Ovary (tissue), 9 donors: ENCODE measurements around the gene PDX1. TPM values are rescaled to one million over a fixed set of nuclear protein-coding genes. Genes with fewer than 3 reads are reported as not detected.

ENCODE experiments used
- DNase-seq, 5 donors: peaks; one replicate each; pipeline ENCODE4 v3.0.0-alpha.2; 2019 to 2020
- H3K27ac ChIP-seq, 2 donors: fragments of 200-600 bp; one replicate each; pipeline versions ENCODE4 v1.5.1 to v1.8.0; 2019 to 2022
- H3K27me3 ChIP-seq: fragments of 200-600 bp; one replicate; pipeline ENCODE4 v1.8.0; 2022
- H3K36me3 ChIP-seq: fragments of 200-600 bp; sonication (generic); one replicate; pipeline ENCODE4 v1.5.1; 2019
- H3K4me1 ChIP-seq: one replicate; pipeline ENCODE4 v1.8.1; 2013; ENCODE audit warnings: mild to moderate bottlenecking, moderate library complexity; ENCODE audit not compliant: insufficient read depth
- H3K4me3 ChIP-seq: fragments of 200-600 bp; sonication (generic); one replicate; pipeline ENCODE4 v1.5.1; 2017
- H3K9me3 ChIP-seq, 2 donors: fragments of 200-600 bp in 1 of 2; sonication (generic) in 1 of 2; one replicate each; pipeline versions ENCODE4 v1.5.1 to v1.8.1; 2013 to 2019; ENCODE audit warnings: mild to moderate bottlenecking in 1 of 2, moderate library complexity in 1 of 2
- CTCF ChIP-seq, 3 donors: fragments of 450-650 bp in 2 of 3; fragments of 200-600 bp in 1 of 3; IDR thresholded peaks; one replicate each; pipeline versions ENCODE4 v1.5.1 to v1.8.0; 2016 to 2022; ENCODE audit warnings: antibody characterized with exemption in 3 of 3, mild to moderate bottlenecking in 1 of 3
- EP300 ChIP-seq: sonication (generic); formaldehyde crosslinking; IDR thresholded peaks from one replicate; pipeline ENCODE4 v1.6.1; 2017; ENCODE audit warnings: antibody characterized with exemption
- POLR2A ChIP-seq: fragments of 450-650 bp; IDR thresholded peaks from one replicate; pipeline ENCODE4 v1.6.1; 2017; ENCODE audit warnings: antibody characterized with exemption, mild to moderate bottlenecking, moderate library complexity
- WGBS, 3 donors: extraction: QIAGEN DNeasy Blood & Tissue Kit in 1 of 3; methylation state at CpG; one replicate each; pipeline versions ENCODE4 v1.1.5 to v1.1.7; 2013 to 2017; 5-methylcytosine and 5-hydroxymethylcytosine counted together
- intact Hi-C, 4 donors: fragments of 100-400 bp; cut with DNase I; formaldehyde crosslinking; loops; one replicate each; pipeline versions ENCODE4 v1.11.0 to v1.15.1; 2022 to 2023
- polyA plus RNA-seq, 2 donors: library from polyadenylated mRNA; stranded (reverse); fragments of 200-250 nt in 1 of 2; fragments of 350-450 nt in 1 of 2; fragmentation: Illumina TruSeq in 1 of 2; extraction: RNeasy Lipid Tissue Mini Kit (QIAGEN cat#74804) in 1 of 2; gene quantifications; one replicate each; pipeline ENCODE4 v1.2.3, GENCODE V29; 2013 to 2014
- total RNA-seq, 7 donors: library from RNA; depleted of rRNA in 2 of 7; stranded (reverse); fragments of >200 nt in 2 of 7; fragmentation: NEBNext Ultra II Directional in 3 of 7; extraction: Animal tissue kit (Norgen Biotek cat#: 25700) in 3 of 7; gene quantifications; one replicate each; pipeline versions ENCODE4 v1.1.0 to v1.2.4, GENCODE V29; 2016 to 2023
- donor health status: DM: no; HTN: no; CAD: no; lungs with moderate emphysema.
- donor health status: DM: no; HTN: no; CAD: no.
- donor health status: Bipolar disorder and iron deficiency.
- donor health status: DM: yes; HTN: yes; CAD: no.
- donor health status: DM: no; HTN: no; CAD: no.
- donor health status: DM: yes; HTN: yes; CAD: no.

PDX1 gene
- total and polyA plus RNA-seq, 9 donors, result not detected

DNA sequence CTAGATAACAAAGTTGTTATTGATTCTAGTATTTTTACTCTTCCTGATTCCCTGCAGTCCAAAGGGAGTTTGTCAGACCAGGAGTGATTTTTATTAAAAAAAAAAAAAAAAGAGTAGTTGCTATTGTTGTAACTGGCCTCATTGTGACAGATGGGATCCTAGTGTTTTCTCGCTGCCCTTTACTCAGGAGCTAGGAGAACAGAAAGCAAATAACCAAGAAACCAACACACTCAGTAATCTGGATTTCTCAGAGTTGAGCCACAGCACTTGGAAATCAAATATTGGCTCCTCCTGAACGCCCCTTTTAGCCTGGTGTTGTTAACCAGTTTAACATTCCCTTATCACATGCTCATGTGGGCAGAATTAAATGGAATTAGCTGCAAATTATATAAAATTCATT is 8.3 kb upstream of the PDX1 start:
- Histone ChIP-seq H3K4me1 (no peaks in the 10 kb centered on the region), H3K9me3 (peaks cover 0 to 5% of the 10 kb centered on the region in 2 donors), H3K27me3 (no peaks in the 10 kb centered on the region), H3K27ac (no peak overlapping the region), H3K36me3 (no peaks in the 10 kb centered on the region), H3K4me3 (no peak overlapping the region)
- DNase-seq, result no peak
- intact Hi-C loops, result no loop called here
- WGBS, 3 donors, result 46 to 51% (median 51%) methylated on average over 2 of the region's 2 CpGs
- TF ChIP-seq EP300, result no peak

DNA sequence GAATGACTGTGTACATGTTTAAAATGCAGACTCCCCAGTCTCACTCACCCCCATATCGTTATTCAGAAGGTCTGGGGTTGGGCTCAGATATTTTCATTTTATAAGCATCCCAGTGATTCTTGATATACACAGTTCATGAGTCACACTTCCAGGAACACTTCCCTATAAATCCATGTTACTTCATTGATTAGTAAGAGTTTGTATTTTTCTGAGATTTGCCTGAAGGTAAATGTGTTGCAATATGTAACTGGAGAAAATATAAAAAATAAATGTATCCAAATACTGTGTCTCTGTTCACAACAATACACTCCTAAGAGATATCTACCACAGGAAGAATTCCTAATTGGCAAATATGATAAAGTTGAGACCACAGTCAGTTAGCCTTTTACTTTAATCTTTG is 6.6 kb upstream of the PDX1 start:
- H3K27ac ChIP-seq, result no peak overlapping the region
- no peaks in the 10 kb centered on the region for H3K9me3 ChIP-seq
- no peaks in the 10 kb centered on the region for H3K36me3 ChIP-seq
- intact Hi-C loops, result no loop called here
- TF ChIP-seq POLR2A (no peak), CTCF (IDR thresholded peaks at IDR 0.05) (no peak)
- 58 to 86% (median 76%) methylated on average over 1 of the region's 1 CpG for WGBS, 3 donors
- no peak for DNase-seq
- H3K4me3 ChIP-seq, result no peak overlapping the region
- no peaks in the 10 kb centered on the region for H3K4me1 ChIP-seq
- H3K27me3 ChIP-seq, result no peaks in the 10 kb centered on the region

DNA sequence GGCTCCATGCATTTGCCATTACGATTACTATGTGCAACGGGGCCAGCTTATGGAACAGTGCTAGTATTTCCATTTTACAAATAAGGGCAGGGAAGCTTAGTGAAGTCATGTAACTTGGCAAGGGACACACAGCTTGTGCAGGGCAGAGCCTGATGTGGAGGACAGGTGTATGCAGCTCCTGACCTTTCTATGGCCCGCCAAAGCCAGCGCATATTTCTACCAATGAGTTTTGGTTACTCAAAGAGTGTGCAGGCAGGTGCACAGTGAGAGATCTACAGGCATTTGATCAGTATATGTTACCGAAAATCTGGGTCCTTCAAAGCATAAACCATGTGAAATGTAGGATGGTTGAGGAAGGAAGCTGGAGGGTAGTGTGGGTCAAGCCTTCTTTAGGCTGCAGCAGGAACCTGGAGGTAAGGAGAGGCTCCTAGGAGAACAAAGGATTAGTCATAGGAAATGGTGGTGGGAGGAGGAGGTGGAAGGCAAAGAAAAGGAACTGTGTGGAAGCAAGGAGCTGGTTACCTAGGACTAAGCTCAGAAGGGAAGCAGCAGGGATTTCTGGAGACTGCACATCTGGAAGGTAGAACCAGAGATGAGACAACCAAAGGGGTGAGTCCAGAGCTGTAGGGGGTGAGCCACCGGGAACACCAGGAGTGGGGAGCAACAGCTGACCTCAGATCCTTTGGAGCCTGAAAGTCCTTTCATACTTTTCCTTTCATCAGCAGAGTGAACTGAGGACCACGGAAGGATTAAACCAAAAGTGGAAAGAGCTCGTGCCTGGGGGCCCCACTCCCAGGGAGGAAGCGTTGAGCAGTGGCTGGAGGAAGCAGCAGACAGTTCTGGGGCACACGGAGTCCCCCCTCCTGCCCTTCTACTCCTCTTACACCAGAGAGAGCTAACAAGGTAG is 4.2 kb upstream of the PDX1 start:
- intact Hi-C loops, result no loop called here
- Histone ChIP-seq H3K27ac (no peak overlapping the region), H3K4me1 (peaks cover under 1% of the 10 kb centered on the region), H3K4me3 (no peak overlapping the region), H3K27me3 (no peaks in the 10 kb centered on the region), H3K9me3 (no peaks in the 10 kb centered on the region), H3K36me3 (no peaks in the 10 kb centered on the region)
- DNase-seq, result no peak
- TF ChIP-seq POLR2A (no peak), CTCF (IDR thresholded peaks at IDR 0.05) (no peak)
- 48 to 54% (median 48%) methylated on average over 10 of the region's 10 CpGs for WGBS, 3 donors

DNA sequence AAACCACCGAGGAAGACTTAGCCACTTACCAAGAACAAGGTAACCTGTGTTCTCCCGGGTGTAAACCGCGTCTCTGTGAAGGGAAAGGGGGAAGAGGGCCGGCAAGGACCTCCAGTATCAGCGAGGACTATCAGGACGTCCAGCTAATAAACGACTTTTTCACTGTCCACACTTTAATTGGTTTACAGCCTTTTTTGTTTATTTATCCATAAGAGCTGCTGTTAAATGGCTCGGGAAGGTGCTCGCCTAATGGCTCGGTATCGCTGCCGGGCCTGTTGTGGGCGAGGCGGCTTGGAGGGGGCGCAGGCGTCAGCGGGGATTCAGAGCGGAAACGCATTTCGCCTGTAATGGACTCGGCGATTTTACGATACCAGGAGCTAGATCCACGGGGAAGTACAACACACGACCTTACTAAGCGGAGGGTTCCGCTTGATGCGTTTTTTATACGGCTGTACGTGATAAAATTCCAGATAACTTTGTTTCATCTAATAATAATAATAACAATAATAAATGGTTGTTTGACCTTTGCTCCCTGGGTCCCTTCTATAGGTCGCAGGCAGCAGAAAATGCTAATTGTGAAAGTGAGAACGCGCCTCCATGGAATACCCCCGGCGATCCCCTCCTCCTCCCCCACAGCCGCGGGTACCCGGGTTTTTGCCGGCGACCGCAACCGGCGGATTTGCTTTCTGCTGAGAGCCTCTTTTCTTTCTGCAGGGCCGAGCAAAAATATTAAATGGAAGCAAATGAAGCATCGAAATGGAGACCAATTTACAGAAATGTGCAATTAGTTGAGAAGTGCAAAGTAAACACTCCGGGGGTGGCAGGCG is 2.5 kb upstream of the PDX1 start:
- no peak for DNase-seq
- Histone ChIP-seq H3K4me3 (no peak overlapping the region), H3K27me3 (no peaks in the 10 kb centered on the region), H3K36me3 (no peaks in the 10 kb centered on the region), H3K27ac (no peak overlapping the region), H3K4me1 (peaks cover 1% of the 10 kb centered on the region), H3K9me3 (no peaks in the 10 kb centered on the region)
- 3 to 4% (median 4%) methylated on average over 48 of the region's 48 CpGs for WGBS, 3 donors
- intact Hi-C loops, result no loop called here
- no peak for TF ChIP-seq CTCF (IDR thresholded peaks at IDR 0.05)
- TF ChIP-seq POLR2A, result no peak
- TF ChIP-seq EP300, result no peak
